ENCODE results near the gene YES1. TPM values are rescaled to one million over a fixed set of nuclear protein-coding genes. Genes with fewer than 3 reads are reported as not detected.

Gene YES1
- total and polyA plus RNA-seq, 4 donors = 17.9 to 61.7 (median 31.6) TPM

DNA sequence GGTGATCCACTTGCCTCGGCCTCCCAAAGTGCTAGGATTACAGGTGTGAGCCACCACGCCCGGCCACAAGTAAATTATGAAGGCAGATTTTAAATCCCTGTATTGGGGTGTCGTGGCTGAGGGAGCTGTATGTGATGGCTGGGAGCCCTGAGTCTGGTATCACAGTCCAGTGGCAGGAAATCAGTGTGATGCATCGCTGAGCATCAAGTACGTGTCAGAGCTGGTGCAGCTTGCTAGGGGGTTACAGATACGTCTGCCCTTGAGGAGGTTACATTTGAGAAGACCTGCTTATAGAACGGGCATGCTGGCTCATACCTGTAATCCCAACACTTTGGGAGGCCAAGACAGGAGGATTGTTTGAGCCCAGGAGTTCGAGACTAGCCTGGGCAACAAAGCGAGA lies 103.9 kb downstream of the YES1 start:
- Histone ChIP-seq H3K9me3 (ENCODE audit: control insufficient read depth in 4 of 4, insufficient read depth in 3 of 4, low read length in 3 of 4) (no peaks in the 10 kb centered on the region), H3K27me3 (ENCODE audit: control insufficient read depth in 3 of 3, insufficient read depth in 3 of 3, low read length in 2 of 3) (no peaks in the 10 kb centered on the region), H3K36me3 (ENCODE audit: control insufficient read depth in 4 of 4, insufficient read depth in 4 of 4, low read length in 4 of 4) (peaks cover 0 to 5% (median 3%) of the 10 kb centered on the region in 4 donors), H3K9ac (ENCODE audit: insufficient read depth in 1 of 2, low read length in 2 of 2) (no peak overlapping the region), H3K4me3 (no peak overlapping the region), H3K27ac (ENCODE audit: low read depth in 1 of 2, low read length in 1 of 2) (no peak overlapping the region), H3K4me1 (ENCODE audit: control insufficient read depth in 5 of 5, insufficient read depth in 5 of 5, low read length in 5 of 5) (peaks cover 0 to 19% (median 5%) of the 10 kb centered on the region in 5 donors)
- DNase-seq = no peak
- 92 to 96% methylated on average over 10 of the region's 10 CpGs for WGBS, 2 donors
- ATAC-seq (ENCODE audit: insufficient read depth, low FRiP score) = no peak
- TF ChIP-seq, protein P1, sequence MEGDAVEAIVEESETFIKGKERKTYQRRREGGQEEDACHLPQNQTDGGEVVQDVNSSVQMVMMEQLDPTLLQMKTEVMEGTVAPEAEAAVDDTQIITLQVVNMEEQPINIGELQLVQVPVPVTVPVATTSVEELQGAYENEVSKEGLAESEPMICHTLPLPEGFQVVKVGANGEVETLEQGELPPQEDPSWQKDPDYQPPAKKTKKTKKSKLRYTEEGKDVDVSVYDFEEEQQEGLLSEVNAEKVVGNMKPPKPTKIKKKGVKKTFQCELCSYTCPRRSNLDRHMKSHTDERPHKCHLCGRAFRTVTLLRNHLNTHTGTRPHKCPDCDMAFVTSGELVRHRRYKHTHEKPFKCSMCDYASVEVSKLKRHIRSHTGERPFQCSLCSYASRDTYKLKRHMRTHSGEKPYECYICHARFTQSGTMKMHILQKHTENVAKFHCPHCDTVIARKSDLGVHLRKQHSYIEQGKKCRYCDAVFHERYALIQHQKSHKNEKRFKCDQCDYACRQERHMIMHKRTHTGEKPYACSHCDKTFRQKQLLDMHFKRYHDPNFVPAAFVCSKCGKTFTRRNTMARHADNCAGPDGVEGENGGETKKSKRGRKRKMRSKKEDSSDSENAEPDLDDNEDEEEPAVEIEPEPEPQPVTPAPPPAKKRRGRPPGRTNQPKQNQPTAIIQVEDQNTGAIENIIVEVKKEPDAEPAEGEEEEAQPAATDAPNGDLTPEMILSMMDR (IDR thresholded peaks at IDR 0.05; ENCODE audit: control extremely low read depth, extremely low read depth) = no peak

DNA sequence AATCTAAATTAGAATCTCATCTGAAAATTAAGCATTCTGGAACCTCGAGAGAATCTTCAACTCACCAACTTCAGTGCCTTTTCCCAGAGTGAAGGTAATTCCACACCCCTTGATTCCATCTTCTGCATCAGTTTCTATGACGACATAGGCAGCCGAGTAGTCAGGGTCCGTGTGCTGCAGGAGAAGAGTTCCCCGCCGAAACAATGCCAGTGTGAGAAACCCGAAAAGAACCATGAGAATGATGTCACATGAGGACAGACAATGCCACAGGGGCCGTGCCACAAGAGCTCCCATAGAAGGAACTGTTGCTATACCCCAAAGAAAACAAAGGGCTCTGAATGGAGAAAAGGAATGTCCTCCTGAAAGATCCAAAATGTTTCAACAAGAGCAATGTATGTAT lies 105.6 kb downstream of the YES1 start:
- 90 to 94% methylated on average over 8 of the region's 8 CpGs for WGBS, 2 donors
- TF ChIP-seq, protein P1 (IDR thresholded peaks at IDR 0.05; ENCODE audit: control extremely low read depth, extremely low read depth) = no peak
- Histone ChIP-seq H3K9me3 (ENCODE audit: control insufficient read depth in 4 of 4, insufficient read depth in 3 of 4, low read length in 3 of 4) (no peaks in the 10 kb centered on the region), H3K9ac (ENCODE audit: insufficient read depth in 1 of 2, low read length in 2 of 2) (no peak overlapping the region), H3K4me1 (ENCODE audit: control insufficient read depth in 5 of 5, insufficient read depth in 5 of 5, low read length in 5 of 5) (peaks cover 0 to 14% (median 3%) of the 10 kb centered on the region in 5 donors), H3K36me3 (ENCODE audit: control insufficient read depth in 4 of 4, insufficient read depth in 4 of 4, low read length in 4 of 4) (peaks cover 0 to 7% (median 3%) of the 10 kb centered on the region in 4 donors), H3K27me3 (ENCODE audit: control insufficient read depth in 3 of 3, insufficient read depth in 3 of 3, low read length in 2 of 3) (no peaks in the 10 kb centered on the region), H3K4me3 (no peak overlapping the region), H3K27ac (ENCODE audit: low read depth in 1 of 2, low read length in 1 of 2) (no peak overlapping the region)
- no peak for DNase-seq
- ATAC-seq (ENCODE audit: insufficient read depth, low FRiP score) = no peak

DNA sequence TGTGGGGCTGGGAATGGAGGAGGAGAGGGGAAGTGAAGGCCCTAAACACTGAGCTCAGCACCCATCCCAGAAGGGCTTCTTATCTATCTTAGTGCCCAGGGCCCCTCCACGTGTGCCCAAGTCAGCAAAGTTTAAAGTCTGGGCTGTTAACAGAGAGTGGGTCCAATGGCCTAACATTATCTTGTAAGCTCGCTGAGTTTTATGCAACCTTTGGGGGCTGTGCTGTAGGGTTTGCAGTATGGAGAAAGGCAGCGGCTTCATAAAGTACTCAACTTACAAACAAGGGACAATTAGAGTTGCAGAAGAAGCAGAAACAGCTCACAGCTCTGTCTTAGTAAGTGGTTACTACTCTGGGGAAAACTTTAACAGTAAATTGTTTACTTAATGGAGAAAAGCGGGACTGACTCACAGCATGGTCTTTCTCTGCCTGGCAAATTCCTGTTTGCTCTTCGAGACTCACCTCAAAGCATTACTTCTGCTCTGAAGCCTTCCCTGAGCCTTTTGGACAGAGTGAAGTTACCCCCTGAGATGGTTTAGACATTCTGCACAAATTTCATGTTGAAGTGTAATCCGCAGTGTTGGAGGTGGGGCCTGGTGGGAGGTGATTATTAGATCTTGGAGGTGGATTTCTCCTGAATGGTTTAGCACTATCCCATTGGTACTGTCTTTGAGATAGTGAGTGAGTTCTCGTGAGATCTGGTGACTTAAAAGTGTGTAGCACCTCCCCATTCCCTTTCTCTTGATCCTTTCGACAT lies 108.7 kb downstream of the YES1 start:
- no peaks in the 10 kb centered on the region for H3K27me3 ChIP-seq (ENCODE audit: control insufficient read depth in 3 of 3, insufficient read depth in 3 of 3, low read length in 2 of 3)
- H3K9me3 ChIP-seq (ENCODE audit: control insufficient read depth in 4 of 4, insufficient read depth in 3 of 4, low read length in 3 of 4) = no peaks in the 10 kb centered on the region
- H3K4me1 ChIP-seq (ENCODE audit: control insufficient read depth in 5 of 5, insufficient read depth in 5 of 5, low read length in 5 of 5) = peaks cover 0 to 6% (median 0%) of the 10 kb centered on the region in 5 donors
- WGBS, 2 donors = 68 to 71% methylated on average over 8 of the region's 8 CpGs
- TF ChIP-seq, protein P1 (IDR thresholded peaks at IDR 0.05; ENCODE audit: control extremely low read depth, extremely low read depth) = no peak
- no peak overlapping the region for H3K9ac ChIP-seq (ENCODE audit: insufficient read depth in 1 of 2, low read length in 2 of 2)
- peak overlapping the region in 1 of 2 donors; percentile 40 for H3K27ac ChIP-seq (ENCODE audit: low read depth in 1 of 2, low read length in 1 of 2)
- peaks cover 3 to 10% (median 4%) of the 10 kb centered on the region in 4 donors for H3K36me3 ChIP-seq (ENCODE audit: control insufficient read depth in 4 of 4, insufficient read depth in 4 of 4, low read length in 4 of 4)
- ATAC-seq (ENCODE audit: insufficient read depth, low FRiP score) = no peak
- no peak for DNase-seq
- H3K4me3 ChIP-seq = no peak overlapping the region

All from lung (tissue), 12 donors.